Stimulated activated CD4-positive, alpha-beta T cell treated with anti-CD3 and anti-CD28 coated beads, TNF-alpha, amount 100 ng/mL, for 48 hours (primary cell): ENCODE measurements around the gene REX1BD.
A peak's percentile ranks its signal among the peaks of the same experiment; 100 is the strongest.

Source experiments
- DNase-seq, 3 donors: peaks; one replicate each; pipeline ENCODE4 v3.0.0-alpha.2; 2020; ENCODE audit warnings: low read depth in 3 of 3

REX1BD gene

DNA sequence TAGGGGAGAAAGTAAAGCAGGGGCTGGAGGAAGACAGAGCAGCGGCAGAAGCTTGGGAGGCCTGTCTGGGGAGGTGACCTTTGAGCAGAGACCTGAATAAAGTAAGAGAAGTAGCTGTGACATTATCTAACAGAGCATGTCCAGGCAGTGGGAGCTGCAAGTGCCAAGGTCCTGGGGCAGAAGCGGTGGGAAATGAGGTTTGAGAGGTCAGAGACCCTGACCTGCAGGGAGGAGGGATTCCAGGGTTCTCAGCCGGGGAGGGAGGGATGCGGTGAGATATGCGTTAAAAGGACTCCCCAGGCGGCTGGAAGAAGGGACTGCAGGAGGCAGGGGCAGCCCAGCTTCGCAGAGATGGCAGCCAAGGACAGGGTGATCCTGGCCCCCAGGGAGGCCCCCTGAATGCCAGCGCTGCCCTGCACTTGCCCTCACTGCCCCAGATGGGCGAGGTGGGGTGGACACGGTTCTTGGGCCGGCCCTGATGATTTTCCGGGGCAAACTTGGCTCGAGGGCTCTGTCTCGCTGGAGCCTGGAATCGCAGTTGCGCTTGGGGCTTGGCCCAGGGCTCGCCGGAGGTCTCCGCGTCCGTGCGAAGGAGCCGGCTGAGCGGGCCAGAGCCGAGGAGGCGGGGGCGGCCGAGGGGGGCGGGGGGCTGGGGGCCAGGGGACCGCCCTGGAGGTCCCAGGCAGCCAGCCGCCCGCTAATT lies 14.8 kb downstream of the REX1BD start:
- DNase-seq, result no peak

DNA sequence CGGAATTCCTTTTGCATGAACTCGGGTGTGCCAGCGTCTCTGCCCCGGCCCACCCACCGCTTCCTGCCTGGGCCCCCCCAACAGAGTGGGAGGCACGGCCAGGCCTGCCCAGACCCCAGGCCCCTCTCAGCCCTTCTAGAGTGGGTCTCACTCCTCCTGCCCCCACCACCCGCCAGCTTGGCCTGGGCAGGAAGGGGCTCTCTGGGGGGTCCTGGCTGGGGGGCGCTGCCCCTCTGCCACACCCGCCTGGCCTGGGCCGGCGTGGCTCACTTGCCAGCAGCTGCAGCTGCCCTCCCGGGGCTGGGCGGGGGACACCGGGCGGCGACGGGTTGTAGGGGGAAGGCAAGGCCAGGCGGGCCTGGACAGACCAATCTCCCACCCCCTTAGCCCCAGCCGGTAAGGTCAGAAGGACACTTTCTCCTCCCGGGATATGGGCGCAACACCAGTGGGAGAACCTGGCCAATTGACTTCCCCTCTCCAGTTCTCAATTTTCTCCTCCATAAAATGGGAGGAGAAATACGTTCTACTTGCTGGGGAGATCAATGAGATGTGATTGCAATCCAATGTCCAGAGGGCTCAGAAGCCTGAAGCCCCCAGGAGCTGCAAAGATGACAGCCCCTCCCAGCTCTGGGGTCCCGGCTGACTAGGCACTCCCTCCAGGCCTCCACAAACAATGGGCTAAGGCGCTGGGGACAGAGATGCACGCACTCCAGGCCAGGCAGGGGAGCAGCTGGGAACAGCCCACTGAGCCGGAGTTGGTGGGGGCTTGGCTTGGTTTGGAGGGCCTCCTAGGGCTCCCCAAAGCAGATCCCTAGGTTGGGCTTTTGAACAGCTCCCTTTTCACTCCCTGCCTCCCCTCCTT lies 15.6 kb downstream of the REX1BD start:
- no peak for DNase-seq

DNA sequence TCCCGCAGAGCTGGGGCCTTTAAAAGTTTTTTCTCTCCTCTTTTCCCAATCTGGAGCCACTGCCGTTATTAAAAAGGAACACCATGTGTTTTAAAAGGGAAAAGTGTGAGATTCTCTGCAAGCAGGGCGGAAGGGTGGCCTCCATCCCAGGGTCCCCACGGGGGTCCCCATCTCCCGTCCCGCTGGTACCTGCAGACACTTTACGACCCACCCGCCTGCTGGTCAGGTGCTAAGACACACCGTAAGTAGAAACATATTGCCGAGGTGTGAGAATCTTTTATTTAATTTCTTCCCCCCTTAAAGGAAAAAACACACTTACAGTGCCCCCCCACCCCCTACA lies 16.2 kb downstream of the REX1BD start:
- DNase-seq, result no peak

DNA sequence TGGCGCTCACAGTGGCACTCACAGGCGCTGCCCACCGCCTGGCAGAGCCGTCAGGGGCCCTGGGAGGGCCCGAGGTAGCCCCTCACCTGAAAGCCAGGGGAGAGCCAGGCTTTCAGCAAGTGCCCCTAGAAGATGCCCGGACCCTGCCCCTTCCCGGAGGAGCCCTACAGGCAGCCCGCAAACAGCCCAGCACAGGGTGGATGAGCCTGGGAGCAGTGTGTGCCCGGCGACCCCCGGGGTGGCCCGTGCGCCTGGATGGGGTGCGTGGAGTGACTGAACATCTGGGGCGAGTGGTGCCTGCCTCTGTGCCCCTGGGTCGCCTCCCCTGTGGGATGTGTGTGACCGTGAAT lies 16.6 kb downstream of the REX1BD start:
- no peak for DNase-seq

DNA sequence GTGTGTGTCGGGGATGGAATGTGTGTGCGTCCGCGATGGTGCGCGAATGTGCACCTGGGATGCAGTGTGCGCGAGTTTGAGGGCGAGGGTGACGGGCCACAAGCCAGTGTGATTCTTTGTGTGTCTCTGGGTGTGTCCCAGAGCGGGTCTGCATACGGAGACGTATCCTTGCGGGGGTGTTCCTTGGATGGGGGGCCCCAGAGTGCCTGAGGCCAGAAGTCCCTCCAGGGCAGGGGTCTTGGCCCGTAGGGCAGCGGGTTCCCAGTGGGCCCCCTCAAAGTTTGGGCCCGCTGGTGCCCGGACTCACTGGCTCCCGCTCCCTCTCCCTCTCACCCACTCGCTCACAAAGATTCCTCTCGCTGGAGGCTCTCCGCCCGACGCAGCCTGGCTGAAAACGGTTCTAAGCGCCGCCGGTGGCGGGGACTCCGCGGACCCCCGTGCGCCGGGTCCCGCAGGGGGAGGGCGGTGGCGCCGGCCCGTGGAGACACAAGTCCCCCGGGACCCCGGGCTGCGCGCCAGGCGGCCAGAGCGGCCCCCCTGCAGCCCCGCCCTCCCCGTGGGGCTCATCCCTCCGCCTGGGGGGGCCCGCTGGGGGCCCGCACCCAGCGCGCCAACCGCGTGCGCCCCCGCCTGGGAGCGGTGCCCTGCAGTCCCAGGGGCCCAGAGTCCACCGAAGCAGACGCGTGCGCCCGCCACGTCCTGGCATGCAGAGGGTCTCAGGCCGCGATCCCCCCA lies 17.1 kb downstream of the REX1BD start:
- DNase-seq, result no peak

DNA sequence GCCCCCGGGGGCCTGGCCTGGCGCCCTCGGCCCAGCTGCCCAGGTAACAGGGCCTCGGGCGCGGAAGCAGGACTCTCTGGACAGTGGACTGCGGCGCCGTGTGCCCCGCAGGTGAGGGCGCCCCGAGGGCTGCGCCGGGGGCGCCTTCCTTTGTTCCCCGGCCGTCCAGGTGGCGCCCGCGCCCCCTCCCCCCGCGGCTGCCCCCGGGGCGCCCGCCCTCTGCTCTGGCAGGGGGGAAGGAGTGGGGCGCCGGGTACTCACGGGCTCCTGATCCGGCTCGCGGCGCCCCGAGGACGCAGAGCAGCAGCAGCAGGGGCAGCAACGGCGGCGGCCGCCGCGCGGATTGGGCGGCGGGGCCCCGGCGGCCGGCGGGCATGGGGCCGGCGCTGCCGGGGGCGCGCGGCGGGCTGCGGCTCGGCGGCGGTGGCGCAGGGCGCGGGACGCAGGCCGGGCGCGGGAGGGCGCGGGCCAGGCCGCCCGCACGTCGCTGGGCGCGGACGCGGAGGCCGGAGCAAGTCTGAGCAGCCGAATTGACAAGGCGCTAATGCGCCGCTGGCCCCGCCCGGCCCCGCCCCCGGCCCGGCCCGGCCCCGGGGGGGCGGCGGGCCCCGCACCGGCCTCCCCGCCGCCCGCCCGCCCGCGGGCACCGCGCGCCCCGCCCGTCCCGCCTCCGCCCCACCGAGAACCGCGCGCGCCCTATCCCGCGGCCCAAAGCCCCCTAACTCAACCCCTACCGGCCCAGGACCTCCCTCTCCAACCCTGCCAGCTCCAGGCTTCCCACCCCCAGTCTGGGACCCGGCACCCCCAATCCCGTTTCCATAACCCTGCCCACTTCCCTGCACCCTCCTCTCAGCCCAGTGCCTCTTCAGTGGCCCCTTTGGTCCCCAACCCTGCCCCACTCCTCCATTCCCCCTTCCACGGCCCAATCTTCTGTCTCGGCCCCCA lies 18.0 kb downstream of the REX1BD start, which contains the start of gene CRLF1:
Gene CRLF1, minus strand, starts transcription at position 519 of the 945 bp plus-strand sequence. Its CDS starts 143 bp downstream, at position 376.
- DNase-seq, result no peak

DNA sequence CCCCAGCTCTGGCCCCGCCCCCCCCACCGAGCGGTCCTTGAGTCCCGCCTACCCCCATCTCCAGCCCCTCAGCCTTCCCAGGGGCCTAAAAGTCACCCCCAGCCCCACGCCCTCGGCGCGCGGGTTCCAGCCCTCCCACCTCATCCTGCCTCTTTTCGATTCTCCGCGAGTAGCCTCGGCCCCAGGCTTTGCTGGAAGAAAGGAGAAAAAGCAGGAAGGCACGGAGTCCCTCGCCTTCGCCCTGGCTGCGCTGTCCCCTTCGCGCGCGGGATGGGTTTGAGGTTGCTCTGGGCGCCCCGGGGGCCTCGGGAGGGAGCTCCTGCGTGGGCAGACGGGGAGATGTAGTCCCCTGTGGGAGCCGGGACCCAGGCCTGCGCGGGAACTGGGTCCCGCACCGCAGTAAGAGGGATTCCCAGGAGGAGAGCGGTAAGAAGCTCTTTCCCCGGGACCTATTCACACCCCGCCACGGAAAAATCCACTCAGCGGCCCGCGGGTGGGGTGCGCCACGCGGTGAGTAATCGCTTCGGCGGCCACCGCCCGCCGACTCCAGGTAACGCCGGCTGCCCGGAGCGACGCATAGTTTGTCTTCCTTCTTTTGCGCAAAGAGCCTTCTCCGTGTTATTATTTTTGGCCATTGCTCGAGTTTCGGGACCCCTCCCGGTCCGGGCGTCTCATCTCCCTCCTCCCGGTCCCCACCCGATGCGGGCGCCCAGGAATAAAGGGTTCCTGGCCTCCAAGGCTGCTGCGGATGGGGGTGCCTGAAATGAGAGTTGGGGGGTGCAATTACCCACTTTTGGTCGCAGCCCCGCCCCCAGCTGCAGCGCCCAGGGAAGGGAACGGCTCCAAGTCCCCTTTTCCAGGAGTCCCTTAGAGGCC lies 18.9 kb downstream of the REX1BD start:
- DNase-seq, result no peak

DNA sequence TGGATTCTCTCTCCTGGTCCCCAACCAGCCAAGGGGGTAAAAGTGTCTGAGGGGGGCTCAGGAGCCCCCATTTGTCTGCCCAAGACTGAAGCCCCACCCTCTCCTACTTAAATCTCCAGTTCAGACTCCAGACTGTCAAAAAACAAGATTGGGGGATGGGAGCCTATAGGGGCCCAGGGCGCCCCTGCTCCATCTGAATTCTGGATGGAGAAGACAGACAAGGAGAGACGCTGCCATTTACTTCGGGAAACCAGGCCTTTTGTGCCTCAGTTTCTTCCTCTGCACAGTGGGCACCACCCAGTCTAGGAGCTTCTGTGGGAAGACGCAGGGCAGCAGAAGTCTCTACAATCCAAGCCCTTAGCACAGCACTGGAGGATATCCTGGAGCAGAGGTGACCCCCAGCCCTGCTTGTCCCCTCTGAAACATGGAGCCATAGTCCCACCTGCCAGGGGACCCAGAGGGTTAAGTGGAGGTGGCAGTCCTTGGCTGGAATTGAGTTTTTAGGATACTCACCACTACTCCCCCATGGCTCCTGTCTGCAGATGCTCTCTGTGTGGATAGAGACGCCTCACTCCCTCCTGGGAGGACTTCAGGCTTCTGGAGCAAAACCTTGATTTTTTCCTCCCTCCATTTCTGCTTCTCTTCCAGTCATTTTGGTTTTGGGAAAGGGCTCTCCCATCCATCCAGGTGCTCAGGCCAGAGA lies 19.7 kb downstream of the REX1BD start:
- no peak for DNase-seq

DNA sequence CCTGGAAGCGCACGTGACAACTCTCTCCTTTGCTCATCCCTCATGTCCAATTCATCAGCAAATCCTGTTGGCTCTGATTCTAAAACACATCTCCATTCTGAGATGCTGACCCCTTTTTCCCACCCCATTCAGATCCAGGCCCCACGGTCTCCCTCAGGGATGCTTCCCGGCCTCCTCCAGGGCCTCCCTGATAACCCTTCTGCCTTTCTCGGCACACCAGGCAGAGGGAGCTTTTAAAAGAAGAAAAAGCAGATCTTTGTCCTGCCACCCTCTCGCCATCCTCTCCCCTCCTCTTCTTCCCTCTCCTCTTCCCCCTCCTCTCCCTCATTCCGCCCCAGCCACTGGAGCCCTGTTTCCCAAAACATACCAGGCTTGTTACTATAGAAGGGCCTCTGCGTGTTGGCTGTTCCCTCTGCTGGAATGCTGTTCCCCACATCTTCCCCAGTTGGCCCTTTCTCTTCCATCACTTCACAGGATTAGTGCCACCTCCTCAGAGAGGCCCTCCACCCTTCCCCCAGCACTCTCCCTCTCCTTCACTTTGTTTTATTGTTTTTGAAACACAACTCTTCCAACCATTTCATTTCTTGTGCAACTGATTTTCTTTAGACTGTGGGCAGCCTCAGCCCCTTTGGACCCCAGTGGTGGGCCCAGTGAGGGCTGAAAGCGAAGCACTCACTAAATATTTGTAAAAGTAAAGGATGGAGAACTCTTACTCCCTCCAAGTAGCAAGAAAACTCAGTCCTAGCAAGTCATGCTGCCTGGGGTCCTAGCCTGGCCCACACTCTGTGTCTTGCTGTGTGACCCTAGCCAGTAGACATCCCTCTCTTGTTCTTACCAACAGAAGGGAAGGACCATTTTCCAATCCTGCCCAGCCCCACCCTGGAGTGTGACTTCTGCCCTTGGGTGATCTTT lies 20.5 kb downstream of the REX1BD start:
- DNase-seq, result no peak

DNA sequence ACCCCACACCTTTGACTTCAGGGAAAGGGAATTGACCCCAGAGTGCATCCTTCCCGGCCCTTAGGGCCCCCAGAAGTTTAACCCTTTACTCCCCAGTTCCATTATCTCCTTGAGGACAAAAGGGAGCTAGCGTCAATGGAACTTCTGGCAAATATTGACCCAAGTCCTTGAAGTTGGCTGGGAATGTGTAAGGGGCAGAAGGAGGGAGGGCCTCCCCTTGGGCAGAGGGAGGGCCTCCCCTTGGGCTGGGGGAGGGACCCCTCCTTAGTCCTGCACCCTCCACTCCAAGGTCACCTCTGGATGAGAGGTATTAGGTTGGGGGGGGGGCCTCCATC lies 21.1 kb downstream of the REX1BD start:
- DNase-seq, result no peak

DNA sequence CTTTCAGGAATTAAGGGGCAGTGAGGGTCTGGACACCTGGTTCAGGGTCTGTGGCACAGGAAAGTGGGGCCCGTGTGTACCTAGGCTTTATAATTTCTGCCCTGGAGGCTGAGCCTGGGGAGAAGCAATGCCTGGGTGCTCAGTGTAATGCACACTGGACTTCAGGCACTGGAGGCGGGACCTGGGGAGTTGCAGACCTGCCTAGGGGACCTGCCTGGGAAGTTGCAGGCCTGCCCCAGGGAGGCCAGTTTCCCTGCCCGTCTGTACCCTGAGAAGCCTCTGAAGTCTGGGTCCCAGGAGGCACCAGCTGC lies 21.6 kb downstream of the REX1BD start:
- DNase-seq, result no peak

DNA sequence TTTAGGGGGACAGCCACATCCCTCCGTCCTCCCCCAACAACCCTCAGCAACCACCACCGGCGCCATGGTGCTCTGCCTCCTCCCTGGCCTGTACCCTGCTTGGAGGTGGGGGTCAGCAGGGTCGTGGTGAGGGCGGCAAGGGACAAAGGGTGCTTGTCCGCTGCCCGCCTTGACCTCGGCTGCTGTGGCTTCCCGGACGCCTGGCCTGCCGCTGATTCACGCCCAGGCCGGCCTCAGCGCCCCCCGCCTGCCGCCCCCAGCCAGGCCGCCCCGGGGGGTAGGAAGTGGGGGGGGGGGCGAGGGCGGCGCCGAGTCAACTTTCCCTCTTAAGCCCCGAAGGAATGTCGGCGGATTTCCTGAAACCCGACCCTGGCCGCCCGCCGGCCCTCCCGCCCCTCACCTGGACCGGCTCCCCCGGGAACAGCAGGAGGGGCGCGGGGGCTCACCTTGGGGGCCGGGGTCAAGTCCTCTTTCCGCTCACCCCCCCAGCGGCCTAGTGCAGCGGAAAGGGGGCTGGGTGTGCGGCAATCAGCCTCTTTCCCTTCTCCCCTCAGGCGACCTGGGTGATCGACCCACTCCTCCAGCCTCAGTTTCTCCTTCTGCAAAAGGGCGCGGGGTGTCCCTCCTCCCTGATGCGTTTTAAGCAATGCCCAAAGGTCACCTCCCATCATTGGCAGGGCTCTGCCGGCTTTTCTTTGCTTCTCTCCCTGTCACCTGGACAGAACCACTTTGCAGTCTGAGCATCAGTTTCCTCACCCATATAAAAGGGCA lies 22.1 kb downstream of the REX1BD start:
- DNase-seq, result no peak

DNA sequence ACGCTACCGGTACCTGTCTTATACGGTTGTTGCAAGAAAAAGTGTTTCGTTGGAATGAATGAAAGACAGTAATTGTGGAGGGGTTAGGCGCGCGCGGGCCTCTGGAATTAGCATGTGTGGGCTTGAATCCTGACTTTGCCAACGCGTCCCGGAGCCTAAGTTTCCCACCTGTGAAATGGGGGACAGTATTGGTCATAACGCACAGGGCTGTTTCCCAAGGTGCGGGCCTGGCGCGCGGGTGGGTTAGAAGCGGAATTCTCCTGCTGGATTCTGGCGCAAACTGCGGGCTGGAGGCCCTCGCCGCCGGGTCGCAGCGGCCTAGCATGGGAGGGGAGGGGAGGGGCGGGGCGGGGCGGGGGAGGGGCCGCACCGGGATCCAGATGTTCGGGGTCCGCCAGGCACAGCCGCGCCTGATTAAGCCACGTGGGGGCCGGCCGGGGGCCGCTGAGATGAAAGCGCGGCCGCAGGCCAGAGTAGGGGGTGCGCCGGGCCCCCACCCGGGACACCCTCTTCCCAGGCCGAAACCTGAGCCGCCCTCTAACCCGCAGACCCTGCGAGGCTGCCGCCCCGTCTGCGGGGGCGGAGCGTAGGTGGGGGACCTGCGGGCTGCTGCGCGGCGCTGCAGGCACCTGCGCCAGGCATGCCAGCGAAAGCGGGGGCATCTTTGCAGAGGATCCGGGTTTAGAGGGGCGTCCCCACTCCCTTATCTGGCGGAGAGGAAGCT lies 22.9 kb downstream of the REX1BD start:
- no peak for DNase-seq

DNA sequence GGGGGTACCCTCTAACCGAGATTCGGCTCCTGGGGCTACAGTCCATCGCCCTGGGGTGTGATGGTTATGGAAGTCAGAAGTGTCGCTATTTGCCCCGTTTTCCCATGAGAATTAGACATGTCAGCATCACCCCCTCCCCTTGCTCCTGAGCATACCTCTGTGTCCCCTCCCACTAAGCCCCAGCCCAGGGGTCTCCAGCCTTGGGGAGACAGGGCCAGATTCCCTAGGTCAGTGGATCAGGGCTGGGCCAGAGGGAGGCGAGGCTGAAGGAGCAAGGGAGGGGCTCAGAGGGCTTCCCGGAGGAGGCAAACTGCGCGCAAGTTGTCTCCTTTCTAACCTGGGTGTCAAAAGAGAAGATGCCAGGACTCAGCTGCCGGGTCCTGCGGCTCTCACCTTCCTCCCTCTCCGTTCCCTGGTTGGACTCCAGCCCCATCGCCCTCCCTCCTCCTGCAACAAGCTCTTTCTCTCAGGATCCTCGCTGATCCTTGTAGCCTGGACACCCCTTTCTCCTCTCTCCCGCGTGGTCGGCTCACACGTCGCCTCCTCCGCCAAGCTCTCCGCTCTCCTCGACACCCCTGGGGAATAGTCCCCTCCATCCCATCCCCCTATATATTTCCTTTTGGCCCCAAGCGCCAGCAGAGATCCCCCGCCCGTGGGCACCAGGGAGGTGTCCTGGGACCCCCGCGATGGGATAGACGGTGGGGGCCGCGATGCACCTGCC lies 23.6 kb downstream of the REX1BD start:
- no peak for DNase-seq

DNA sequence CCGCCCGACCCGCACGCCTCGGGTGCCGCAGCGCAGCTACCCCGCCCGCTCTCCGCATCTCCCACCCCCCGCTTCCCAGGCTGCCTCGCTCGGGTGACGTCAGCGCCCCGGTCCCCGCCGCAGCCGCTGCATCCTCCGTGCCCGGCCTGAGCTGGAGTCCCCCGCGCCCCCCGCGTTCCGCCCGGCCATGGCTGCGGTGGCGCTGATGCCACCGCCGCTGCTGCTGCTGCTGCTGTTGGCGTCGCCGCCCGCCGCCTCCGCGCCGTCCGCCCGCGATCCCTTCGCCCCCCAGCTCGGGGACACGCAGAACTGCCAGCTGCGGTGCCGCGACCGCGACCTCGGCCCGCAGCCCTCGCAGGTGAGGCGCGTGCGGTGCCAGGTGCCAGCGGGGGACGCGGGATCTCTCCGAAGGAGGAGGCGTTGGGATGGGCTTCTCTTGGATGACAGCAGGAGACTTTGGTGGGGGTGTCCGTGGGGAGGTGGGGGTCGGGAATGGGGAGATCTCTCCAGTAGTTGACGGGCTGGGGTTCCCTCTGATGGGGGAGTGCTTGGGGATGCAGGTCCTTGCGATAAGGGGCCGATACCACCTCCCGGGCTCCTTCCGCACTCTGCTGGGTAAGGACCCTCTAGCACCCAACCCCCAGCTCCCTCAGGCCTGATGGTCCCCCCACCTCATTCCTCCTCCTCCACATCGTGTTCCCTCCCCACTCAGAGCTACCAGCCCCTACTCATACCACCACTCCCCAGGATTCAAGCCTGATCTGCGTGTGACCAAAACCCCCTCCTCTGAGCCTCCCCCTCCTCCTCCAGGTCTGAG lies 24.4 kb downstream of the REX1BD start, which contains the start of gene TMEM59L:
Gene TMEM59L, plus strand, starts transcription at position 99 of the 817 bp plus-strand sequence. Its CDS starts 89 bp downstream, at position 188.
- peak in 1 of 3 donors; percentile 41 for DNase-seq
